Measurements from ENCODE around the gene TXK.

Gene TXK

GRCh38 chr4:48137846-48138245 lies 3.8 kb upstream of the TXK start:
- DNase-seq (ENCODE audit: low read depth in 3 of 3, low spot score in 1 of 3), result no peak

DNA sequence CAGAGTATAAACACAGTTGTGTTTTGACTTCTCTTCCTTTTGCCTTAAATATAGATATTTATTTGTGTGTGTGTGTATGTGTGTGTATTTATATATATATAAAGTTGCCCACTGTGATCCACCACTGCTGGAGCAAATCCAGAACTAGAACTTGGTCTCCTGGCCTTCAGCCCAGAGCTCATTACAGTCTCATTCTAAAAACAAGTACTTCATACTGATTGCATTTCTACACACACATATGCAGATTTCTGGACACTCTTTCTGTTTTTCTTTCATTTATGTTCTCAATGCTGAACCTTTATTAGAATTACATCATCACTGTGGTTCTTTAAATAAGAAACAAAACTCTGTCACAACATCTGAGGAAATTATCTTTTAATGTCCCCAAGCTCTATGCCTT lies 381 bp downstream of the TXK start:
- DNase-seq (ENCODE audit: low read depth in 3 of 3, low spot score in 1 of 3), result no peak

GRCh38 chr4:48131736-48132135 lies 2.3 kb downstream of the TXK start:
- no peak for DNase-seq (ENCODE audit: low read depth in 3 of 3, low spot score in 1 of 3)

DNA sequence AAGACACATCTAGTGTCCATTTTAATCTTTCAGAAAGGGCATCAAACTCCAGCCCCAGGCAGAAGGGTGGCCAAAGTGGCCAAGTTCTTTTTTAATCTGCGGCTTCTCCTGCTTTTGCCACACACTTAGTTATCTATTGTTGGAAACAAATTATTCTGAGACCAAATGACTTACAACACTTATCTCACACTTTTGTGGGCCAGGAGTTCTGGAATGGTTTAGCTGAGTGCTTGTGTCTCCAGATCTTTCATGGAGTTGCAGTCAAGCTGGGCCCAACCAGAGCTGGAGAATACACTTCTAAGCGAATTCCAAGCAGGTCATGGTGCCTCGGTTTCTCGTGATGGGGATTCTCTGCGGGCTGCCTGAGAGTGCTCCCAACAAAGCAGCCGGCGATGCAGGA lies 4.0 kb downstream of the TXK start:
- DNase-seq (ENCODE audit: low read depth in 3 of 3, low spot score in 1 of 3), result no peak

- DNase-seq (ENCODE audit: low read depth in 3 of 3, low spot score in 1 of 3), result no peak
Observed at GRCh38 chr4:48129307-48130014, 4.6 kb downstream of the TXK start.

DNA sequence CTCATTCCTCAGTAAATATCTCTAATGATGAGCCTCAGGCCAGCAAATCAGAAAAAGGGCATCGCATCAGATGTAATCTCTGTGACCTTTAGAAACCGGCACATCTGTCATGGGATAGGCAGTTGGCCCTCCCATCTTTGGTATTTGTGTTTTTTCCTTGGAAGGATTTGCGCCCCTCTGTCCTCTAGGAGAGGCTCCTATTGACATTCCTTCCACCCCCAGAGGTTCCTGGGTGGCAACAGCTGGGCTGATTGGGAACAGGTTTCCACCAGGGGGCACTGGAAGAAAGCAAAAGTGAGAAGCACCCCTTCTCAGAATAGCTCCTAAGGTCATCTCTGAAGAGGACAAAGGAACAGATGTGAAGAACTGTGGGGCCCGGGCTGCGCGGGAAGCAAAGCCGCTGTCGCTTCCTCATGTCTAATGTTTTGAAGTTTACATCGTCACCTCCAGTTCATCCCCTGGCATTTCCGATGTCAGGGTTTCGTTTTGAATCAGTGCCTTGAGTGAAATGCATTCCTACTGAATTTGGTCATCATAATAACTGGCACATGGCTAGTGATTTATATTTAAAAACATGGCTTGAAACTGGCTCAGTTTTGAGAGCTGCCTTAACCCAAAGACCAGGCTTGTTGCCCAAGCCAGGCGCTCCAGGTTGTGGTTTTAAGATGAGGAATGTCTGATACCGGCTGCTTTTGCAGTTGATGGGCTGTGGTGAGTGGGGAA lies 6.2 kb downstream of the TXK start:
- DNase-seq (ENCODE audit: low read depth in 3 of 3, low spot score in 1 of 3), result peak; percentile 38 to 48 (median 38)

- DNase-seq (ENCODE audit: low read depth in 3 of 3, low spot score in 1 of 3), result no peak
Observed at GRCh38 chr4:48127231-48127630, 6.8 kb downstream of the TXK start.

- no peak for DNase-seq (ENCODE audit: low read depth in 3 of 3, low spot score in 1 of 3)
Observed at GRCh38 chr4:48126621-48127020, 7.4 kb downstream of the TXK start.

GRCh38 chr4:48124870-48125269 lies 9.2 kb downstream of the TXK start:
- DNase-seq (ENCODE audit: low read depth in 3 of 3, low spot score in 1 of 3), result no peak

DNA sequence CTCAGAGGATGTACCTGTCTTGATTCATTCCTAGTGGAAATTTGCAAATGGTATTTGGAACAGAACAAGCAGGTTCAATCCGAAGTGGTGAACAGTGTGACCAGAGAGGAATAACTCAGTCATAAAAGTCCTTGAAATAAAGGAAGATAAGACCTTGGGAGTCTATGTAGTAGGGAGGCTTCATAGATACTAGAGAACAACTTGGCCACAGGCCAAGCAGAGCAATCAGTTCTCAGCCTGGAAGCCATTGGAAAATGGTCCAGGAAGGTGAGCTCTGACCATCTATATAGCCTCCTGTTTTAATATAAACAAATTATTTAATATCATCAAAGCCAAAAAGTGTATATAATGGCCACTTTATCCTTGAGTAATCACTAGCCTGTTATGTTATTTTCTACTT lies 11.3 kb downstream of the TXK start:
- no peak for DNase-seq (ENCODE audit: low read depth in 3 of 3, low spot score in 1 of 3)

GRCh38 chr4:48121180-48121579 lies 12.9 kb downstream of the TXK start:
- DNase-seq (ENCODE audit: low read depth in 3 of 3, low spot score in 1 of 3), result no peak

- DNase-seq (ENCODE audit: low read depth in 3 of 3, low spot score in 1 of 3), result no peak
Observed at GRCh38 chr4:48120132-48120531, 13.9 kb downstream of the TXK start.

DNA sequence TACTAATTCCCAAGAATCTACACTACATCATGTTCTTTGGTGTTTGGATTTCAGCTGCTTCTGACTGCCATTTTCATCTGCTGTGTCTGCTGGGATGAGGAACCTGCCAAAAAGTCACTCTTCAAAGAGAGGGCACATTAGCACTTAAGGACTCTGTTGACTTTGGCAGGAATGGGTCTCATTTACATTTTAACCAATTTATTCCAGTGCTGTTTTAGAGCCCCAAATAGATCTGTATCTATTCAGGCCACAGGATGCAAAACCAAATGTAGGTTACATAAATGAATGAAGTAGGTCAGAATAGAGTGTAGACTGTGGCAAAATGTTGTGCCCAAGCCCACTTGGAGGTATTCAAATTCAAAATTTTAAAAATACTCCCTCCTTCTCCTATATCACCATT lies 14.4 kb downstream of the TXK start:
- no peak for DNase-seq (ENCODE audit: low read depth in 3 of 3, low spot score in 1 of 3)

DNA sequence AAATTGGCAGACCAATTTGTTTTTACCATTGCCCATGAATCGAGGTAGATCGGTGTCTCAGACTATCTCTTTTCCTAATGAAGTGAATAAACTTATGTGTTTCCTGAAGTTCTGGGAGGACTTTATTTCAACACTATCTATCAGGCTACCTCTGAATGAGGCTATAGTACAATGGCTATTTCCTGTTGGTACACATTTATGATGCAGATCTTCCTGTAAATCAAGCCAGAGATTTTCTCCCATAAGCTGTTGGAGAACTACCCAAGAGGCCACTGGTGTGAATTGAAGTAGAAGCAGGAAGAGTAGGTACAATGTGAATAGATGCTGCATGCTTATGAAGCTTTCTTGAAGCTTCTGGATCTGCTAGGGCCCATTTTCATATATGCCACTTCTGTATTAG lies 16.0 kb downstream of the TXK start:
- no peak for DNase-seq (ENCODE audit: low read depth in 3 of 3, low spot score in 1 of 3)

GRCh38 chr4:48116582-48116981 lies 17.5 kb downstream of the TXK start:
- DNase-seq (ENCODE audit: low read depth in 3 of 3, low spot score in 1 of 3), result no peak

- DNase-seq (ENCODE audit: low read depth in 3 of 3, low spot score in 1 of 3), result no peak
Observed at GRCh38 chr4:48114412-48114811, 19.6 kb downstream of the TXK start.

DNA sequence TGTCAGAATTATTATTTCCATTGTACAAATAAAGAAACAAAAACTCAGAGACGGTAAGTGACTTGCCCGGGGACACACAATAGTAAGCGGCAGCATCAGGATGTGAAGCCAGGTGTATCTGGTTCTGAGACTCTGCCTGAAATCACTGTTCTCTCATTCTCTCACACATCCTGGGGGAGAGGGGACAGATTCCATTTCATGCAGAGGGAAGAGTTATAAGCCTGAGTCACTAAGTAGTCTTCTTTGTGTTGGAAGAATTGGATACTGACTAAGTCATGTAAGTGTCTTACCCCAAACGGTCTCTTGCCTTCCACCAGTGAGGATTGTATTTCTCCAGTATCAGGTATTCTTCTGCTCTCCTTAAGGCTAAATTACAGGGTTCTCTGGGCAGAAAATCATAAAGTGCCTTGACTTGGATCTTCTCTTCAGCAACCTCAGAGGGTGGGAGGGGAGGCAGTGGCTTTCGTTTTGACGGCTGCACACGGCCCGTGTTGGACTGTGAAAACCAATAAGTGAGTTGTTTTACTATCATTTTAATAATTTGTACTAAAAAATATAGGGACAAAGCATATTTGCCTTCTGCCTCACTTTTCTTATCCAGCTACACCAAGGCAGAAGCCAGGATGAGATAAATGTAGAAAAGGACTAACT lies 21.9 kb downstream of the TXK start:
- no peak for DNase-seq (ENCODE audit: low read depth in 3 of 3, low spot score in 1 of 3)

DNA sequence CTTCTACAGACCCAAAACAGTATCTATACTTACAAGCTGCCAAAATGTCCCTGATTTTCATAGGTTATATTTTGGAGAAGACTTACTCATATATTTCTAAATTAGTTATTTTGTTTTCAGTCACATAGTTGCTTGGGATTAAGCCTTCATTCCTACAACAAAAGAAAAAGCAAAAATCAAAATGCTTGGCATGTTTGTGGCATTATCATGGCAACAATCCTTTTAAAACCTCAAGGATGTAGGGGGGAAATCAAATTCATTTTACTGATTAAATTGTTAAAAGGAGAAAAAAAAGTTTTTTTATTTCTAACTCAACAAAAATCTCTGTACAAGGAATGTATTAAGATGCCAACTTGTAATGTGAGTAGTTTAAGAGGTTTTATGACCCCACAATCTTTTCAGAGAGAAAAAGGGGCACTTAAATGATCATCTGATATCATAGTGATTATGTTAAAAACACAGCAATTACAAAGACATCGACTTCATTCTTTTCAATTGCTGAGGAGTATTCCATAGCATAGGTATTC lies 23.5 kb downstream of the TXK start:
- no peak for DNase-seq (ENCODE audit: low read depth in 3 of 3, low spot score in 1 of 3)

DNA sequence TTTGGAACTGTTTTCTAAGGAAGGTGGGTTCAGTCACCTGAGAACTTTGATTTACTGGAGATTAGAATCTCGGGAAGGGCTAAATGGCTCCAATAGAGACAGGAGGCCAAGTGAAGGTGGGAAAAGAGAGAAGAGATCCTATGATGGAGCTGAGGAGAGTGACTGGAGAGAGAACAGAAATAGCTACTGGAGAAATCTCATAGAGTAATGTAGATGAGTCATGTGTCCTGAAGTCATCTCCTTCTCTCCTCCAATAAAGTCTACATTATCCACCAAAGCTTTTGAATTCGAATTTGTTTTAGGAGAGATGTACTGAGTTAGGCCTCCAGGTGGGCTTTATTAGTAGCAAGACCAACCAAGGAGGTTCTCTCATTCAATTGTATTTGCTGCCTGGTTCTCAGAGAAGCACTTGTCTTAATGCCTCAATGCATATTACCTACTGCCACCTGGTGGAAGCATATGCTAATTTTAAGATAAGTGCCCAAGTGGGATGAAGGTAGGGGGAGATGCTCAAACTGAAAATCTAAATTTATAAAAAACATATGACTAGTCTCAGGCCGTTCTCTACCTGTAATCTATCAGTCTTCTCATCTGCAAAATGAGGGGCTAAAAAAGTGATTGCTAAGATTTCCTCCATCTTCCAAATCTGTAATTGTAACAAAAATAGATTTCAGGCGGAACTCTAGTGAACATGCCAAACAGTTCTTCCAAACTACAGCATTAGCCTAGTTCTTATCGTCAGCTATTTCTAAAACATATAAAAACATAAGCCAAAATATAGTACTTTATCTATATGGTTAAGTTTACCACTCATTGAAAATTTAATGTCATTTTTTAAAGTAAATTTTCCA lies 24.4 kb downstream of the TXK start:
- no peak for DNase-seq (ENCODE audit: low read depth in 3 of 3, low spot score in 1 of 3)

GRCh38 chr4:48108309-48109073 lies 25.6 kb downstream of the TXK start:
- DNase-seq (ENCODE audit: low read depth in 3 of 3, low spot score in 1 of 3), result no peak

DNA sequence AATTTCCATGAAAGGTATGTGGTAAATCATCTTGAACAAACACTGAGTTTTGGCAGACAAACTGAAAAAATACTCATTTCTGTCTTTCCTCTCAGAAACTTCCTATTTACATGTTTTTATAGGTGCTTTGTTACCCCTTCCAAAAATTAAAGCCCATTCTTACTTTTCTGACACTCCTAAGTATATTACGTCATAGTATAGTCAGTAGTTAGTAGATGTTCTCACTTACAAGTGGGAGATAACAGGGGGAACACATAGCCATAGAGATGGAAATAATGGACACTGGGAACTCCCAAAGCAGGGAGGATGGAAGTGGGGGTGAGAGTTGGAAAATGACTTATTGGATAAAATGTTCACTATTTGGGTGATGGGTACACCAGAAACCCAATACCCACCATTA lies 28.8 kb downstream of the TXK start:
- no peak for DNase-seq (ENCODE audit: low read depth in 3 of 3, low spot score in 1 of 3)
